ENCODE data around the gene FOXK1.

FOXK1 gene

DNA sequence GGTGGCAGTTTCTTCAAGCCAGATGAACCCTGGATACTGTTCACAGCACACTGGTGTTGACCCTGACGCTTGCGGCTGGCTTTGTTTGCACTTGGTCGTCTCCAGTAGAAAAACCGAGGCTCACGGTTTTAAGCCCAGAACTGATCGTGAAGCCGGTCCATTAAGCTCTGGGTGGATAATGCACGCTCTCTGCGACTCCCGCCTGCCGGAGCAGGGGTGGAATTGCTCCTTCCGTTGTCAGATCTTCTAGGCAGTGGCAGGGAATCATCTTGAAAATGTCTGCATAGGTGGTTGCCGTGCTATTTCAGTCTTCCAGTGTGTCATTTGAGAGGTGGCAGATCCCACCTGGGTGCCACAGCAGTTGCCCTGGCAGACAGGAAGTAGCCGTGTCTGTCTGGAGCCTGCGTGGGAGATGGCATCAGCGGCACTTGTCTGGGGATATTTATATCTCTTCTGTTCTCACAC is 57.5 kb downstream of the FOXK1 start:
- in situ Hi-C loops (cut with MboI; ENCODE audit: low sequenced_read_pairs): no loop called here

DNA sequence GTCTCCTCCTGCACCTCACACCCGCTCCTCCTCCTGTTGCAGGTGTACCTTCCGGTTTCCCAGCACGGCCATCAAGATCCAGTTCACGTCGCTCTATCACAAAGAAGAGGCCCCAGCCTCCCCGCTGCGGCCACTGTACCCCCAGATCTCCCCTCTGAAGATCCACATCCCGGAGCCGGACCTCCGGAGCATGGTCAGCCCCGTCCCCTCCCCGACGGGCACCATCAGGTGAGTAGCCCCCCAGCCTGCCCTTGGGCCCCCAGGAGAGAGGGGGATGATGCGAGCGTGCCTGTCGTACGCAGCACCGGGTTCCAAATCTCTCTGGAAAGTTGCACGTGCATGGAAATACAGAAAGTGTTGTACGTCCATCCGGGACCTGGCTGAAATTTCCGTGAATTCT is 58.7 kb downstream of the FOXK1 start:
- in situ Hi-C loops (cut with MboI; ENCODE audit: low sequenced_read_pairs): no loop called here

DNA sequence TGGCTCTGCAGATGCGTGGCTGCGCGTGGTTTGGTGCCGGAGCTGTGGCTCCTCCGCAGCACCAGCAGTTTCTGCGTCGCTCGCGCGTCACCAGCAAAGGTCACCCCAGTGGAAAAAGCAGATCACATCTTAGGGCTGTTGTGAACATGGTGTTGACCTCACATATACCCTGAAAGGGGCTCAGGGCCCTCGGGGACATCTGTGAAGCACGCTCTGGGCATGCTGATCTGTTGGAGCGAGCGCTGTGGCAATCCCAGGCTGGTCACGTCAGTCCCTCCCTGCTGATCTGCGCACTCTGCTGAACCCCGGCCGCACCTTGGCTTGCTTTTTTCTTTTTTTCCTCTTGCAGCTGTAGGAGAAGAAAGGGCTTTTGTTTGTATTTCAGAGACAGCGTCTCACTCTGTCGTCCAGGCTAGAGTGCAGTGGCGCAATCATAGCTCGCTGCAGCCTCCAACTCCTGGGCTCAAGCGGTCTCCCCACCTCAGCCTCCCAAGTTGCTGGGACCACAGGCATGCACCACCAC is 60.0 kb downstream of the FOXK1 start:
- in situ Hi-C loops (cut with MboI; ENCODE audit: low sequenced_read_pairs): no loop called here

DNA sequence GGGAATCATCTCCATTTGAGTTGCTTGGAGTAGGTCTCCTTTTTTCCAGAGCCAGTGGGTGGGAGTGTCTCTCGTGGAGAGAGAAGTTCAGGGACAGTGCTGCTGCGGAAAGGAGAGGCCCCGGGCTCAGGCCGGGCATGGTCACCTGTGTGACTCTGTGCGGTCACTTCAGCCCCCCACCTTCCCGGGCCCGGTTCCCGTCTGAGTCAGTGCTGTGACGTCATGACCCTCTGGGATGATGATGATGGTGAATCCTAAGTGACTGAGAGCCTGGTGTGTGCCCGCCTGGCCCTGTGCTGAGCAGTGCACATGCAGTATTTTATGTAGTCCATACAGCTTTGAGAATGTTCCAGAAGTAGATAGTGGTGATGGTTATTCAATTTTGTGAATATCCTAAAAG is 60.8 kb downstream of the FOXK1 start:
- in situ Hi-C loops (cut with MboI; ENCODE audit: low sequenced_read_pairs): no loop called here

DNA sequence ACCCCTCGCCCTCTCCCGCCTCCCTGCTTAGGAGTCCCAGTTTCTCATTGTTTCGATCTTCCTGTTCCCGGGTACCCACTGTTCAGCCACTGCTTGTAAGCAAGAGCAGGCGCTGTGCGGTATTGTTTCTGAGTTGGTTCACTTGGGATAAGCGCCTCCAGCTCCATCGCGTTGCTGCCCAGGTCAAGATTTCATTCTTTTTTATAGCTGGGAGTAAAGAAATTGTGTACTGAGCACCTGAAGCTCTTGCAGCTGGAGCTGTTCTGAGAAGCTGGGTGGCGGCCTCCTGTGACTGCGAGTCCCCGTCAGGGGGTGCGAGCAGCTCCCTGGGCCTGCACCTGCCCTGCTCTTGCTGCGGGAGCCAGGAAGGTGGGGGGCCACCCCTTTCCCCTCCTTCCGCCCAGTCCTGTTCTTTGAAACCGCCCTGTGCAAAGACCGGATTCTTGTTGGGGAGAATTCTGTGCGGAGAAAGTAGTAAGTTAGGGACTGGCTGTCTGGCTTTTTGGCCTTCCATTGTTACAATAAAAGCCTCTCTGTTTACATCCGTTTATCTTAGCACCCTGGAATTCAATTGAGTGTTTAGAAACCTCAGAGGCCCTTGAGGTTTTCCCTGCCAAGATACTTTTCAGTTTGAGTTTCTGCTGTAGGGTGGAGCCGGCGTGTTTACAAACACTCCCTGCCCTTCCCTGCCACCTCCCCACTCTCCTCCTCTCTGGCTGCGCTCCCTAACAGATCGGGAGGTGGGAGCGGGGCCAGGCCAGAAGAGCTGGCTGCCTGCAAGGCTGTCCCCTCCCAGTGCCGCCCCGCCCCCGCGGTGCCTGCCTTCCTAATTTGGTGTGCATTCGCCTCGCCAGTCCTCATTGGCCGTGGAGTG is 62.5 kb downstream of the FOXK1 start:
- in situ Hi-C loops (cut with MboI; ENCODE audit: low sequenced_read_pairs): no loop called here

DNA sequence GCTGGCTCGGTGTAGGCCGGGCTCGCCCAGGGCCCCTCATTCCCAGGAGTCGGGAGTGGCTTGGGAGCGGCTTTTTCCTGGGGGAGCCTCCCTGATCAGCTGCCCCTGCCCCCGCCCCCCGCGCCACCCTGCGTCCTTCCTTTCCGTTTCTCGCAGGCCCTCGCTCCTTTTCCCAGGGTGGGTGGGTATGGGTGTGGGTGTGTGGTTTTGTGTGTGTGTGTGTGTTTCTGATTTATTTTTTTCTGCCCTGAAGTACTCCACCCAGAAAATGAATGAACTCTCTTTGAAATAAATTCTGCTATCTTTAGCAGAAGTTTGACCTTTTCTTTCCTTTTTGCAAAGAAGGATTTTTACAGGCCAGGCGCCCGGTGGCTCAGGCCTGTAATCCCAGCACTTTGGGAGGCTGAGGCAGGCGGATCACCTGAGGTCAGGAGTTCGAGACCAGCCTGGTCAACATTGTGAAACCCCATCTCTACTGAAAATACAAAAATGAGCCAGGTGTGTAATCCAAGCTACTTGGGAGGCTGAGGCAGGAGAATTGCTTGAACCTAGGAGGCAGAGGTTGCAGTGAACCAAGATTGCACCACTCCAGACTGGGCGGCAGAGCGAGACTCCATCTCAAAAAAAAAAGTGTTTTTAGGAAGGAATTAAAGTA is 63.3 kb downstream of the FOXK1 start:
- in situ Hi-C loops (cut with MboI; ENCODE audit: low sequenced_read_pairs): no loop called here

DNA sequence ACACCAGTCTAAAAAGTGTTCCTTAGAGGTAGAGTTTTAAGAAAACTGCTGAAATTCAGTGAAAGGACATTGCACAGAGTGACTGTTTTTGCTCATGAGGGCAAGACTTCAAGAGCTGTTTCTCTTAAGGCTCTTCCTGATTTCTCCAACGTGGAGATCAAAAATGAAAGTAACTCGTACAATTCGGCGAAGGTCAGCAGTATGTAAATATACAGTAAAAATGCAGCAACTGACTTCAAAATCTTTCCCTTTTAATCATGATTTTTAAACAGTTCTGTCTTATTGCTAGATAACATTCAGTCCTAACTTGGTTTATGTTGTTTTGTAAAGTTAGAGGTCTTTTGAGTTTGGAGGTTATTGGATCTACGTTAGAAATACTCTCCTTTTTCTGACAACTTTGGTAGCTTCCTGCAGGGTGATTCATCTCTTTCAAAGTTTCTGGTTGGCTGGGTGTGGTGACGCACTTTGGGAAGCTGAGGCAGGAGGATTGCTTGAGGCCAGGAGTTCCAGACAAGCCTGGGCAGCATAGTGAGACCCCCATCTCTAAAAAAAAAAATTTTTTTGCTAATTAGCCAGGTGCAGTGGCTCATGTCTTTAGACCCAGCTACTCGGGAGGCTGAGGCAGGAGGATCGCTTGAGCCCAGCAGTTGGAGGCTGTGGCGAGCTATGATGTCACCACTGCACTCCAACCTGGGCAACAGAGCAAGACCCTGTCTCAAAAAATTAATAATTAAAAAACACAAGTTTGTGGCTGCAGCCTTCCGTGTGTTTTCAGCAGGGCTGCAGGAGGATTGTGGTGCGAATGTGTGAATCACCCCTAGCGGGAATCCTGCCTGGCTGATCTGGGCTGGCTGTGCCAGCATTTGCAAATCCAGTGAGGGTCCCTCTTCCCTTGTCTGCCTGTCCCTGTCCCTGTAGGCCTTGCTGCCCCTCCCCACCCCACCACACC is 64.2 kb downstream of the FOXK1 start:
- in situ Hi-C loops (cut with MboI; ENCODE audit: low sequenced_read_pairs): no loop called here

DNA sequence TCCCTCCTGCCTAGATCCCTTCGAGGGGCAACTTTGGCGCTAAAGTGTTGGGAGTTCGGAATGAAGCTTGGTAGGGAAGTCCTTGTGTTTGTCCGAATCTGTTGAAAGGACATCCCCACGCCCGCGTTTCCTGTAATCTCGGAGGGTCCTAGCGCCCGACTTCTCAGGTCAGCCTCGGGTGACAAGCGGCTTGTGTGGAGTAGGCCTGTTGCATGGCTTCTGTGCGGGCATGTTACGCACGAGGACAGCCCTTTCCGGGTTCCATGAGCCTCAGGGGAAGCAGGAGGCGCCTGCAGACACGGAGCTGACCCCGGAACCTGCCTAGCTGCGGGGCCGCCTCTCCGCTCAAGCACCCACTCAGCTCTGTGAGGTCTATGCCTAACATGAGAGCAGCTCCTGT is 64.9 kb downstream of the FOXK1 start:
- in situ Hi-C loops (cut with MboI; ENCODE audit: low sequenced_read_pairs): no loop called here

DNA sequence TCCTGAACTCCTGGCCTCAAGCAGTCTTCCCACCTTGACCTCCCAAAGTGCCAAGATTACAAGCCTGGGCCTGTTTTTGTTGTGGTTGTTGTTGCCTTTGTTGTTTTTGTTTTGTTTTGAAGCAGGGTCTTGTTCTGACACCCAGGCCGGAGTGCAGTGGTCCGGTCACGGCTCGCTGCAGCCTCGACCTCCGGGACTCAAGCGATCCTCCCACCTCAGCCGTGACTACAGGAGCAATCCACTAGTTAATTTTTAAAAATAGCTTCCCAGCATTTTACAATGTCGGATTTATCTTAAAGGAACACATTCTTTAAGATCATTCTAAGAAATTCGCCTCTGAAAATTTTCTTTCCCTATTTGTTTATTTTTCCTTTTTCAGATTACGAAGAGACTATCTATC is 65.7 kb downstream of the FOXK1 start:
- in situ Hi-C loops (cut with MboI; ENCODE audit: low sequenced_read_pairs): no loop called here

DNA sequence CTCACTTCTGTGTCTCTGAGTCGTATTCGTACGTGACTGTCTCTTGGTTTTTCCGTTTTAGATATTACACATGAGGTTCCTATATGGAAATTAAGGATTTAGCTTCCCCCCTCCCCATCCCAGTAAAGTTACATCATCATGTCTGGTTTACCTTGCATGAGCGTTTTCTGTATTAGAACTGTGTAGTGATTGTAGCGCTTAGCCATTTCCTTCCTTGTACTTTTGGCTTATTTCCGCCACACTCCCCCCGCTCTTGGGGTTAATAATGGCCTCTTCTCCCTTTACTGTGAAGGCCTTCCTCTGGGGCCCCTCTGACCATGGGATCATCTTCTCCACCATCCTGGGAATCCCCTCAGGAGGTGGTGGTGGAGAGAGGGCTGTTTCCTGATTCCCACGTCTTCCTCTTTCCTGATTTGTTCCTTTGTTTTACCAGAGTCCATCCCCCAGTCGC is 66.2 kb downstream of the FOXK1 start:
- in situ Hi-C loops (cut with MboI; ENCODE audit: low sequenced_read_pairs): no loop called here

DNA sequence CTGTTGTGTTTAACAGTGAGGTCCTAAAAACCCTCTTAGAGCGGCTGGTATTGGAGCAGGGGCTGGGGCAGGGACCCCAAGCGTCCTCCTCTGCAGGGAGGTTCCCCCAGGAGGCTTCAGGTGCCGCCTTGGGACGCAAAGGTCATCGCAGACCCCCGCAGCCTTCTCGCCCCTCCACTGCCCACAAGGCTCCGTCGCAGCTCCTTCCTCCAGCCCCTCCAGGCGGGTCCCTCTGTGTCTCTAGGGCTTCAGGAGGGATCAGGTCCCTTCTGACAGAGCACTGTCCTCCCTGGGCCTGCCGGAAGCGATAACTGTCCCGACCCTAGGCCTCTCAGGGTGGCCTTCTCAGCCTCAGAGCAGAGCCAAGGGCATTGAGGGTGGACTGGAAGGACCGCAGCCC is 67.3 kb downstream of the FOXK1 start:
- in situ Hi-C loops (cut with MboI; ENCODE audit: low sequenced_read_pairs): no loop called here

DNA sequence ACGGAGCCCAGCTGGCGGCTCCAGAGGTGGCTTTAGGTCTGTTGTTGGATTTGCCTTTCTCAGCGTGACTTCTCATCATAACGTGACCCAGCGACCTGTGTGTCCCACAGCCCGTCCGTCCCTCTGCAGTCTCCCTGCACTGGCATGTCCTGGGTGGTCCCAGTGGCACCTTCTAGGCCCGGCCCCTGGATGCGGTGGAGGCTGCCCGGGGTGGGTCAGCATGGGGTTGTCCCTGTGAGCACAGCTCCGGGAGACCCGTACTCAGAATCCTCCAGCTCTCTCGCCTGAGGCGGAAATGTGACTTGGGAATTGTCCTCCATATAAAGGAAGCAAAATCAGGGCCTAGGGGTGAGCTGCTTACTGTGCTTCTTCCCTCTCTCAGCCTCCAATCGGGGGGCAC is 67.7 kb downstream of the FOXK1 start:
- in situ Hi-C loops (cut with MboI; ENCODE audit: low sequenced_read_pairs): loop anchor here (25.0 kb wide), 1 partner anchor 112 kb away; no protein-coding TSS in a partner anchor

DNA sequence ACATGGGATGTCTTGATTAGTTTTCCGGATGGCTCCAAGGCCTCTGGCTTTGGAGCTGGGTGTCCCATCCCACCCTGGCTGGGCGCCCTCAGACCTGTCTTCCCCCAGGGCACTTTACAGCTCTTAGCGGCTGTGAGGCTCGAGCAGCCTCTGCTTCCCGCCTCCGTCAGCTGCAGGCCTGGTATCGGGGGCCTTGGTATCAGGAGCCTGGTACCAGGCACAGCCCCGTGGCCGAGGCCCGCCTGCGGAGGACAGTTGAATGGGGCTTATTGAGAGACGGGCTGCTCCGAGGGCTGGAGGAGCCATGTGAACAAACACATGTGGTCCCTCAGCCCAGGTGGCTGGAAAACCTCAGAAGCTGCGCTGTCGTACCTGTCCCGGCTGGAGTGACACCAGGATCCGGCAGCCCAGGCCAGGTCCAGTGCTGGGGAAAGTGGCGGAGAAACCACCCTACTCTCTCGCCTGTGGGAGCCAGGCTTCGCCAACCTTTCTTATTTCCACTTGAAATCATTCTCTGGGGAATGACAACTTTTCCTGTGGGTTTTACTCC is 69.4 kb downstream of the FOXK1 start:
- in situ Hi-C loops (cut with MboI; ENCODE audit: low sequenced_read_pairs): loop anchor here (25.0 kb wide), 1 partner anchor 114 kb away; no protein-coding TSS in a partner anchor

DNA sequence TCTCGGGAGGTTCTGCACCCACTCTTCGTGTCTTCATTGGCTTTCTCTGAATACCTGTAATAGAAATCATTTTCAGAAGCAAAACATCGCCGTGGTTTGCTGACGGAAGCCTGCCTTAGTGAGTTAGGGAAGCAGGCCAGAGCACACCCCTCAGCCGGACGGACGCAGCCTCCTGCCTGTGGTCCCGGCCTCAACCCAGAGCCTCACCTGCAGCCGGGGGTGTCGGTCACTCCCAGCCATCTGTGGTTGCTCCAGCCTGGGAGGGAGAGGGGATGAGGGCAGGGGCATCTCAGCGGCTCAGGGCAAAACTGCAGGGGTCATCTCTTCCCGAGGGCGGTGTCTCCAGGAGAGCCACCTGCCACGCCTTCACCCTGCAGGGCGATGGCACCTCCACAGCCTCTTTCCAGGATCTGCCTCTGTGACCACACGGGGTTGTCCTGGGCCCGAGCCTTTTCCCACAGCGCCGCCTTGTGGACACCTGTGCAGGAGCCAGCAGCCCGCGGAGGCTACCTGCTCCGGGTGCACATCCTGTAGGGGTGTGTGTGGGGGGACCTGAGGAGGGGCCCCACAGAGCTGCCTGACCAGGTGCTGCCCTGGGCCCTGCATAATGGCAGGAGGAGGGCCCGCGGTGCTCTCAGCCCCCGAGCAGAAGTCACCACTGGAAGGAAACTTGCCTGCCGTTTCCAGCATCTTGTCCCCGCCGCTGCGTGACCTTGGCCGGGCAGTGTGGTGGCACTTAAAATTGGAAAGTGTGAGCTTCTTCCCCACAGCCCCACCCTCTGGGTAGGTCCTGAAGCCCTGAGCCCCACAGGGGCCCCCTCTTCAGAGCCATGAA is 71.7 kb downstream of the FOXK1 start:
- in situ Hi-C loops (cut with MboI; ENCODE audit: low sequenced_read_pairs): loop anchor here (25.0 kb wide), 1 partner anchor 117 kb away; no protein-coding TSS in a partner anchor

DNA sequence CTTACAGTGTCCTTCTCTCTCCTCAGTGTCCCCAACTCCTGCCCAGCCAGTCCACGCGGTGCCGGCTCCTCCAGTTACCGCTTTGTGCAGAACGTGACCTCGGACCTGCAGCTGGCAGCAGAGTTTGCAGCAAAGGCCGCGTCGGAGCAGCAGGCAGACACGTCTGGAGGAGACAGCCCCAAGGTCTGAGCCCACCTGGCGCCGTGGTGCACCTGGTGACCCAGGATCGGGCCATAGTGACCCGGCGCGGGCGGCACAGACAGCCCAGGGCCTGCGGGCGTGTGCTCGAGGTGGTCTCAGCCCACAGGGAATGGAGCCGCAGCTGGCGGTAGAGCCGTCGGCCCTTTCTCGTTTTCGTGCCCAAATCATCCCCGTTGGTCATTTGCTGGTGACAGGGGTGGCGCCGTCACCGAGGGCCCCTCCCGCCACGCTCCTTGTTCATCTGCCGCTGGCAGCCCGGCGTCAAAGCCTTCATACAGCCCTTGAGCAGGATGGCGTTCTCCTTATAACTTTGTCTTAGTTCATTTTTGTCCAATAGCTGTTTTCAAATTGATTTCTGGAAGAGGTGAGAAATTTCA is 72.4 kb downstream of the FOXK1 start:
- in situ Hi-C loops (cut with MboI; ENCODE audit: low sequenced_read_pairs): loop anchor here (25.0 kb wide), 1 partner anchor 117 kb away; no protein-coding TSS in a partner anchor

DNA sequence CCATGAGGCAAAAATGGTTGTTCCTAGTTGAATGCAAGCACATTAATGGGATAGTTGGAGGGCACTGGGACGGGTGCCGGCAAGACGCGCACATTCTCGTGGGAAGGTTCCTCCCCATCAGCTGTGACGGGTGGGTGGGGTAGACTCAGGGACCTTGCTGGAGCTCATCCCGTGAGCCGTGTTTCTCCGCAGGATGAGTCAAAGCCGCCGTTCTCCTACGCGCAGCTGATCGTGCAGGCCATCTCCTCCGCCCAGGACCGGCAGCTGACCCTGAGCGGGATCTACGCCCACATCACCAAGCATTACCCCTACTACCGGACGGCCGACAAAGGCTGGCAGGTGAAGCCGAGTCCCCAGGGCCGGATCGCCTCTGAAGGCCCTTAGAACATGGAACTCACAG is 73.0 kb downstream of the FOXK1 start:
- in situ Hi-C loops (cut with MboI; ENCODE audit: low sequenced_read_pairs): loop anchor here (25.0 kb wide), 1 partner anchor 118 kb away; no protein-coding TSS in a partner anchor

DNA sequence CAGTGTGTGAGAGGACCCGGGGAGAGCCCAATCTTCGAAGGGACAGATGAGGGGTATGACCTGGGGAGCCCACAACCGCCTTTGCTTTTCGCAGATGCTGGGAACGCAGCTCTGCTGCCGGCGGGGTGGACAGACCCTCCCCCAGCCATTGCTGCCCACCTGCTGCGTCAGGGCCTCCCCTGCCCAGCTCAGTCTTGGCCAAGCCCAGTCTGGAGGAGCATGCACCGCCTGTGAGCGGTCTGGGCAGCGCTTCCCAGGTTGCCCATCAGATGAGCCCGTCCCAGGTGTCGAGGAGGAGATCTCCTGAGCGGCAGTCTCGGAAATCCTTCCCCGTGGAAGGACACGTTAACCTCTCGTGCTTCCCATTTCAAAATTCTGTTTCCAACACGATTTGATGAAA is 76.0 kb downstream of the FOXK1 start:
- in situ Hi-C loops (cut with MboI; ENCODE audit: low sequenced_read_pairs): loop anchor here (25.0 kb wide), 1 partner anchor 121 kb away; no protein-coding TSS in a partner anchor

DNA sequence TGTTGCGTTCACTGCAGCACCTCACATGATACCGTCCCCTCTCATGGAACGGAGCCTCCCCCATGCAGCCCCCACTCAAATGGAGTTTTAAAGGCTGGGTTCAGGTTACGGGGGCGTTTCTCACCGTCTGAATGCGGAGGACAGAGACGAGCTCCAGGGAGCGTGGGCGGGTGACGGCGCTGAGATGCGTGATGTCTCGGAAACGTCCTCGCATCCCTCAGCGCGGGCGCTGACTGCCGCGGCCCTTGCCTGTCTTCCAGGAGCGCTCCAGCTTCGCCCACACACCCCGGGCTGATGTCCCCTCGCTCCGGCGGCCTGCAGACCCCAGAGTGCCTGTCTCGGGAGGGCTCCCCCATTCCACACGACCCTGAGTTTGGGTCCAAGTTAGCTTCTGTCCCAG is 76.7 kb downstream of the FOXK1 start:
- in situ Hi-C loops (cut with MboI; ENCODE audit: low sequenced_read_pairs): loop anchor here (25.0 kb wide), 1 partner anchor 121 kb away; no protein-coding TSS in a partner anchor

DNA sequence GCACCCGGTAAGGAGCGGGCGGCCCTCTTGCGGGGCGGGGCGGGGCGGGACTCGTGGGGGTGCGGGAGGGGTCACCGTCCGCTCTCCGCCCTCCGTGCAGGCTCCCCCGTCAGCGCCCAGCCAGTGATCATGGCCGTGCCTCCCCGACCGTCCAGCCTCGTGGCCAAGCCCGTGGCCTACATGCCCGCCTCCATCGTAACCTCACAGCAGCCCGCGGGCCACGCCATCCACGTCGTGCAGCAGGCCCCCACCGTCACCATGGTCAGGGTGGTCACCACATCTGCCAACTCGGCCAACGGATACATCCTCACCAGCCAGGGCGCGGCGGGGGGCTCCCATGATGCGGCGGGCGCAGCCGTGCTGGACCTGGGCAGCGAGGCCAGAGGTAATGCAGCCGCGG is 77.1 kb downstream of the FOXK1 start:
- in situ Hi-C loops (cut with MboI; ENCODE audit: low sequenced_read_pairs): loop anchor here (25.0 kb wide), 1 partner anchor 122 kb away; no protein-coding TSS in a partner anchor
